22Rv1 (cell line): ENCODE results near the gene MAPK13.

Experiments used
- H3K27ac ChIP-seq: fragments of 450-650 bp; 2 replicates; pipeline ENCODE4 v1.5.1; 2017
- ZFX ChIP-seq: fragments of 450-650 bp; IDR thresholded peaks from 2 replicates; pipeline ENCODE4 v1.6.1; 2017; ENCODE audit warnings: antibody characterized with exemption, borderline replicate concordance
- TF ChIP-seq, protein P1 (sequence below): fragments of 450-650 bp; IDR thresholded peaks from 2 replicates; pipeline ENCODE4 v1.5.1; 2017; ENCODE audit warnings: mild to moderate bottlenecking

Gene MAPK13

GRCh38 chr6:36136551-36136950, 6.2 kb downstream of the MAPK13 start:
- TF ChIP-seq ZFX, result no peak
- TF ChIP-seq, protein P1, sequence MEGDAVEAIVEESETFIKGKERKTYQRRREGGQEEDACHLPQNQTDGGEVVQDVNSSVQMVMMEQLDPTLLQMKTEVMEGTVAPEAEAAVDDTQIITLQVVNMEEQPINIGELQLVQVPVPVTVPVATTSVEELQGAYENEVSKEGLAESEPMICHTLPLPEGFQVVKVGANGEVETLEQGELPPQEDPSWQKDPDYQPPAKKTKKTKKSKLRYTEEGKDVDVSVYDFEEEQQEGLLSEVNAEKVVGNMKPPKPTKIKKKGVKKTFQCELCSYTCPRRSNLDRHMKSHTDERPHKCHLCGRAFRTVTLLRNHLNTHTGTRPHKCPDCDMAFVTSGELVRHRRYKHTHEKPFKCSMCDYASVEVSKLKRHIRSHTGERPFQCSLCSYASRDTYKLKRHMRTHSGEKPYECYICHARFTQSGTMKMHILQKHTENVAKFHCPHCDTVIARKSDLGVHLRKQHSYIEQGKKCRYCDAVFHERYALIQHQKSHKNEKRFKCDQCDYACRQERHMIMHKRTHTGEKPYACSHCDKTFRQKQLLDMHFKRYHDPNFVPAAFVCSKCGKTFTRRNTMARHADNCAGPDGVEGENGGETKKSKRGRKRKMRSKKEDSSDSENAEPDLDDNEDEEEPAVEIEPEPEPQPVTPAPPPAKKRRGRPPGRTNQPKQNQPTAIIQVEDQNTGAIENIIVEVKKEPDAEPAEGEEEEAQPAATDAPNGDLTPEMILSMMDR, result no peak
- H3K27ac ChIP-seq, result no peak overlapping the region

GRCh38 chr6:36138667-36139066, 8.4 kb downstream of the MAPK13 start:
- no peak for TF ChIP-seq ZFX
- TF ChIP-seq, protein P1, result no peak
- no peak overlapping the region for H3K27ac ChIP-seq

- H3K27ac ChIP-seq, result no peak overlapping the region
- TF ChIP-seq ZFX, result no peak
- TF ChIP-seq, protein P1, result peak; percentile 28; the same call in 1 of the 2 replicates
Measured at GRCh38 chr6:36139431-36139830, 9.1 kb downstream of the MAPK13 start.

DNA sequence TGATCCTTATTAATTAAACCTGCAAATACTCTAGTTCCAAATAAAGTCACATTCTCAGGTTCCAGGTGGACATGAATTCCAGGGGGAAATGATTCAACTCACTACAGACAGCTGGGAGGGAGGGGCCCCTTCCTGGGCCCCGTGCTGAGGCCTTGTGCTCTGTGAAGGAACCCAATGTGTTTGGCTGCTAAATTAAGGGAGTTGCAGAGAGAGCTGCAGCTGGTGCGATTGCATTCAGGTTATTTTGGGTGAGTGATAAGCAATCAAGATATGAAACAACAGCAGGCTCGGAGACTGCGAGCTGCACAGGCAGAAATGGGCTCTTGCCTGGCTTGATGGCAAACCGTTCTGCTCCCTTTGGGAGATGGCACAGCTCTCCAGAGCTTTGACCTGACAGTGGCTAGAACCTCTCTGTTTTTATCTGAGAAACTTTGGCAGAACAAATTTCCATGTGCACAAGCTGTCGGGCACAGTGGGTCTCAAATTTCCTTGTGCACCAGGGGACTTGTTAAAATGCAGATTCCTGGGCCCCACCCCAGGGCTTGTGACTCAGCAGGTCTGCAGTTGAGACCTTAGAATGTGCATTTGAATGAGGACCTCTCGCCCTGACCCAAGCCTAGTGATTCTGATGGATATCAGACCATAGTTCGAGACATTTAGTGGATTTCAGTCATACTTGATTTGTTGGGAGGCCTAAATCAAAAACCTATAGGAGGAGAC, 9.8 kb downstream of the MAPK13 start:
- TF ChIP-seq ZFX, result no peak
- TF ChIP-seq, protein P1, result no peak
- H3K27ac ChIP-seq, result no peak overlapping the region

- TF ChIP-seq, protein P1, result no peak
- no peak for TF ChIP-seq ZFX
- no peak overlapping the region for H3K27ac ChIP-seq
Measured at GRCh38 chr6:36141091-36141490, 10.8 kb downstream of the MAPK13 start.

DNA sequence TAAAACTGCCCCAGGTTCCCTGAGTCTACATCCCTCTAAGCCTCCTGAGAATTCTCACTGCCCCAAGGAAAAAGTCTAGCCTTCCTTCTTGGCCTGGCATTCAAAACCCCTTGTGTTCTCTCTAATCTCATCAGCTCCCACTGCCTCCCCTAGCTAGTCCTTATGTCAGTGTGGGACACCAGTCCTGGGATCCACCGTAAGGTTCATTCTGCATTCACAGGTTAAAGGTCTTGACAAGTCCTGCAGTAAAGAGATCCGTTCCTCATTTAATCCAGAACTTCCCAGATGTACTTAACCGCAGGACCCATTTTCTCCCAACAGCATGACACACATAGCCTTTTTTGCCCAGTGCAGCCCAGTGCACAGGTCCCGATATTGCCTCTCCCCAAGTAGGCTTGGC, 11.6 kb downstream of the MAPK13 start:
- TF ChIP-seq ZFX, result no peak
- TF ChIP-seq, protein P1, result no peak
- no peak overlapping the region for H3K27ac ChIP-seq

GRCh38 chr6:36142971-36143838, 12.9 kb downstream of the MAPK13 start:
- no peak overlapping the region for H3K27ac ChIP-seq
- no peak for TF ChIP-seq ZFX
- TF ChIP-seq, protein P1, result no peak
